SK-N-MC (cell line): ENCODE measurements around the gene ERF.

Source experiments
- EZH2 ChIP-seq: fragments of 200-600 bp; sonication (generic); IDR thresholded peaks from one replicate; pipeline ENCODE4 v1.6.1; 2017; ENCODE audit warnings: antibody characterized with exemption
- POLR2AphosphoS5 ChIP-seq: IDR thresholded peaks from 2 replicates; pipeline ENCODE4 v1.6.1; 2012; ENCODE audit warnings: mild to moderate bottlenecking, low read depth, low read length, borderline replicate concordance

- no peak for TF ChIP-seq EZH2
- no peak; the same call in 1 of the 2 replicates for TF ChIP-seq POLR2AphosphoS5
These were observed 37.4 kb upstream of the ERF start for GRCh38 chr19:42292042-42292960.
